Islet of Langerhans (tissue), 1 donor: ENCODE measurements around the gene DMPK.
"Not testable (repeated sequence)": the region's sequence is repeated elsewhere in the genome, so short reads cannot be mapped to it uniquely, and the experiment has no call there.

Experiments used
- FAIRE-seq: peaks from one replicate; lab custom pipeline; 2011; peaks lifted over from hg19 to GRCh38; lab: Jason Lieb, UNC

Gene DMPK

GRCh38 chr19:45739498-45740439, 42.5 kb downstream of the DMPK start:
- no peak for FAIRE-seq

DNA sequence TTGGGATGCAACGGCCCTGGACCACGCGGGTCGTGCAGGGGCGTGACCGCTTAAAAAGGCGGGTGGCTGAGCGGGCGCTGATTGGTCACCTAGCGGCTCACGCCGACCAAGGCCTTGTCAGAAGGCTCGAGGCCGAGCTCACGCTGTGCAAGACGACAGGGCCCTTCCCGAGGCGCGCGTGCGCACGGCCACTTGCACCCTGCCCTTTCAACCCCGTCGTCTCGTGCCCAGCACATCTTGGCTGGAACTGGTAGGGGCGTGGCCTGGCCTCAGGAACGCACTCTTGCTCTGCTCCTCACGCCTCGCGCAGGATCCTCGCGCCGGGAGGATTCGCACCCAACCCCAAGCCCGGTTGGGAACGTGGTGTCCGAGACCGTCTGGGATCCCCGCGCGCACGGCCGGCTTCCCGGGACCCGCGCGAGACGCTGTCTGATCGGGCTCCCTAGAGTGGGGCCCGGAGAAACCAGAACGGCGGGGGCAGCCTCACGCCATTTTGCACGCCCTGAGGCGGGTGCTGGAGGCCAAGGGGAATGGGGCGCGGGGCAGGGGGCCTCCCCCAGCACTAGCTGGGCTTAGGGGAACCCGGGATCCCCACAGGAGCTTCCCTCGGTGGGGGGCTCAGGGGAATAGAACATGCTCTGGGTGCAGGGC, 49.0 kb downstream of the DMPK start, which contains the start of gene MEIOSIN:
Gene MEIOSIN, plus strand, starts transcription at position 280 of the 651 bp plus-strand sequence. CDS start 1,938 bp downstream, outside the sequence.
- no peak for FAIRE-seq

- FAIRE-seq: peak; percentile 93
These were observed 51.7 kb downstream of the DMPK start, which contains the start of gene FBXO46 for GRCh38 chr19:45730368-45731288. Gene FBXO46 (minus strand): TSS chr19:45730896. CDS start chr19:45713495, 17,401 bp downstream.

- FAIRE-seq: no peak
These were observed 52.4 kb downstream of the DMPK start for GRCh38 chr19:45729800-45730290.

GRCh38 chr19:45728683-45729082, 53.6 kb downstream of the DMPK start:
- FAIRE-seq: not testable (repeated sequence)

DNA sequence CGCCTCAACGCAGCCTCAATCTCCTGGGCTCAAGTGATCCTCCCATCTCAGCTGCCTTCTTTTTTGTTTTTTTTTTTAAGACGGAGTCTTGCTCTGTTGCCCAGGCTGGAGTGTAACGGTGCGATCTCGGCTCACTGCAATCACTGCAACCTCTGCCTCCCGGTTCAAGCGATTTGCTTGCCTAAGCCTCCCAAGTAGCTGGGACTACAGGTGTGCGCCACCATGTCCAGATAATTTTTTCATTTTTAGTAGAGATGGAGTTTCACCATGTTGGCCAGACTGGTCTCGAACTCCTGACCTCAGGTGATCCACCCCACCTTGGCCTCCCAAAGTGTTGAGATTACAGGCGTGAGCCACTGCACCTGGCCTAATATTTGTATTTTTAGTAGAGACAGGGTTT, 62.2 kb downstream of the DMPK start:
- not testable (repeated sequence) for FAIRE-seq
